ENCODE measurements around the gene DUSP28. TPM values are rescaled to one million over a fixed set of nuclear protein-coding genes. Genes with fewer than 3 reads are reported as not detected.

DUSP28 gene
- total RNA-seq, 1 experiment from 2014 or later: 2.3 TPM

- no peak for TF ChIP-seq AFF4 (CRISPR knock-in tag; IDR thresholded peaks at IDR 0.05; ENCODE audit: borderline replicate concordance)
- no peak for TF ChIP-seq ZNF425 (CRISPR knock-in tag; conservative IDR thresholded peaks at IDR 0.05)
- TF ChIP-seq ZBTB43 (CRISPR knock-in tag; IDR thresholded peaks at IDR 0.05): no peak
Measured at GRCh38 chr2:240603846-240604245, 43.7 kb downstream of the DUSP28 start (continued).

DNA sequence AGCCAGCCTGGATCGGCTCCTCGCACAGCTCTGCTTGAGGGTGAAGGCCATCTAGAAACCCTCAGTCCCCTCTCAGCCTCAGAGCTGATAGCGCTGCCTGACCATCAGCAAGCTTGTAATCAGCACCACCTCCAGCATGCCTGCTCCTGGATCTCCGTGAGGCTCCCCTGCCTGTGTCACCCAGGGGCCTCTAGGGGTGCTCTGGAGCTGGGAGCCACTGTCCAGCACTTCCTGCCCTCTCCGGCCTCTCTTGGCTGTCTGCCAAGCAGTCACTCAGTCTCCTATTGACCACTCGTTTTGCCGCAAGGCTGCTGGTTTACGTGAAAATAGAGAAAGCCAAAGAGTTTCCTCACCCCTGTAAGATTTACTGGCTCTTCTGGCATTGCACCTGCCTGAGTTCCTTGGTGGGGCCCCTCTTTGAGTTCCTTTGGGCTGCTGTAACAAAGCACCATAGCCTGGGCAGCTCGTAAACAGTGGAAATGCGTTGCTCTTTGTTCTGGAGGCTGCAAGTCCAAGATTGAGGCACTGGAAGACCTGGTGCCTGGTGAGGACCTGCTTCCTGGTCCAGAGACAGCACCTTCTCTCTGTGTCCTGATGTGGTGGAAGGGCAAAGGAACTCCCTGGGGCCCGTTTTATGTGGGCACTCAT lies 44.3 kb downstream of the DUSP28 start:
- POLR2A ChIA-PET: interaction anchor here (1.1 kb wide), 1 partner anchor 18 kb away, joined by 5 read pairs; the partner anchor contains the start of gene CAPN10
- TF ChIP-seq GABPB1 (CRISPR knock-in tag; IDR thresholded peaks at IDR 0.05): peak; percentile 67
- 0 out of 2 replicates have a peak, but pooled peaks have one; percentile 23 for TF ChIP-seq CTCF (IDR thresholded peaks at IDR 0.05)
- no peak for TF ChIP-seq ESRRA (CRISPR knock-in tag; IDR thresholded peaks at IDR 0.05; ENCODE audit: borderline replicate concordance)
- TF ChIP-seq, protein P1, sequence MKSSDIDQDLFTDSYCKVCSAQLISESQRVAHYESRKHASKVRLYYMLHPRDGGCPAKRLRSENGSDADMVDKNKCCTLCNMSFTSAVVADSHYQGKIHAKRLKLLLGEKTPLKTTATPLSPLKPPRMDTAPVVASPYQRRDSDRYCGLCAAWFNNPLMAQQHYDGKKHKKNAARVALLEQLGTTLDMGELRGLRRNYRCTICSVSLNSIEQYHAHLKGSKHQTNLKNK (CRISPR knock-in tag; IDR thresholded peaks at IDR 0.05): no peak
- ATAC-seq (peak; percentile 93), DNase-seq (ENCODE audit: low spot score) (peak; percentile 71)
- no peak overlapping the region for H3K4me3 Mint-ChIP-seq
- H3K9me3 Mint-ChIP-seq: no peaks in the 10 kb centered on the region
- CTCF ChIA-PET: interaction anchor here (0.6 to 2.1 kb wide), 13 partner anchors 9 to 100 kb away, joined by 3 to 12 read pairs (median 4); partner anchors contain the start of genes ANKMY1, CAPN10 and GPR35
- H3K36me3 Mint-ChIP-seq: no peaks in the 10 kb centered on the region
- no peaks in the 10 kb centered on the region for H3K4me1 Mint-ChIP-seq
- H3K27ac Mint-ChIP-seq: no peak overlapping the region
- H3K27me3 Mint-ChIP-seq (ENCODE audit: low read depth): no peaks in the 10 kb centered on the region; the same call in 1 of the 2 replicates

- DNase-seq (ENCODE audit: low spot score) (no peak), ATAC-seq (no peak)
- Mint-ChIP-seq H3K4me1 (no peaks in the 10 kb centered on the region), H3K27me3 (ENCODE audit: low read depth) (no peaks in the 10 kb centered on the region; the same call in 1 of the 2 replicates), H3K27ac (no peak overlapping the region), H3K36me3 (no peaks in the 10 kb centered on the region), H3K4me3 (no peak overlapping the region), H3K9me3 (no peaks in the 10 kb centered on the region)
- ChIA-PET CTCF (interaction anchor here (0.9 to 2.1 kb wide), 9 partner anchors 18 to 99 kb away, joined by 3 to 12 read pairs (median 6); partner anchors contain the start of genes ANKMY1 and CAPN10), POLR2A (interaction anchor here (1.1 kb wide), 1 partner anchor 19 kb away, joined by 5 read pairs; the partner anchor contains the start of gene CAPN10)
- TF ChIP-seq KAT7 (CRISPR knock-in tag; IDR thresholded peaks at IDR 0.05; ENCODE audit: borderline replicate concordance) (no peak), FOXP1 (CRISPR knock-in tag; IDR thresholded peaks at IDR 0.05; ENCODE audit: borderline replicate concordance) (no peak), ATF1 (CRISPR knock-in tag; IDR thresholded peaks at IDR 0.05) (no peak), HMGXB4 (CRISPR knock-in tag; IDR thresholded peaks at IDR 0.05) (no peak), ZNF138 (CRISPR knock-in tag; conservative IDR thresholded peaks at IDR 0.05) (no peak), ELF4 (CRISPR knock-in tag; IDR thresholded peaks at IDR 0.05; ENCODE audit: low read depth) (no peak)
Measured at GRCh38 chr2:240604939-240605716, 45.0 kb downstream of the DUSP28 start.

Measured in WTC11 (cell line).